ENCODE data around the gene MLLT10. TPM values are rescaled to one million over a fixed set of nuclear protein-coding genes. Genes with fewer than 3 reads are reported as not detected.

MLLT10 gene
- total RNA-seq, 2 donors from 2014 or later = 55.8 to 62.9 TPM

- Histone ChIP-seq H3K36me3 (ENCODE audit: control insufficient read depth, insufficient read depth, low read length) (peaks cover 15% of the 10 kb centered on the region), H3K9me3 (ENCODE audit: control insufficient read depth, low read length) (no peaks in the 10 kb centered on the region), H3K4me3 (ENCODE audit: low read length) (no peak overlapping the region), H3K27ac (ENCODE audit: low read depth, low read length) (no peak overlapping the region), H3K4me1 (ENCODE audit: control insufficient read depth, insufficient read depth, low read length) (peaks cover 19% of the 10 kb centered on the region), H3K9ac (ENCODE audit: extremely low read depth, low read length, poor library complexity, severe bottlenecking) (no peak overlapping the region), H3K27me3 (ENCODE audit: control insufficient read depth, insufficient read depth, low read length, poor library complexity, severe bottlenecking) (peaks cover 22% of the 10 kb centered on the region)
- H3K27me3 Mint-ChIP-seq (ENCODE audit: insufficient read depth) = peaks cover 43% of the 10 kb centered on the region
- peak; percentile 52 for DNase-seq
- no peak overlapping the region for H3K4me3 Mint-ChIP-seq
- peaks cover 53% of the 10 kb centered on the region for H3K4me1 Mint-ChIP-seq
- peaks cover 12% of the 10 kb centered on the region for H3K36me3 Mint-ChIP-seq (ENCODE audit: low read depth)
- WGBS, 2 experiments (ENCODE audit: insufficient coverage in 1 of 2, insufficient read length in 1 of 2) = 89 to 96% methylated on average over 6 to 10 of the region's 10 CpGs
- H3K27ac Mint-ChIP-seq = no peak overlapping the region
- H3K9me3 Mint-ChIP-seq = no peaks in the 10 kb centered on the region
- TF ChIP-seq CTCF (conservative IDR thresholded peaks at IDR 0.05) = no peak
Measured at GRCh38 chr10:21754410-21755011, 220.5 kb downstream of the MLLT10 start.

DNA sequence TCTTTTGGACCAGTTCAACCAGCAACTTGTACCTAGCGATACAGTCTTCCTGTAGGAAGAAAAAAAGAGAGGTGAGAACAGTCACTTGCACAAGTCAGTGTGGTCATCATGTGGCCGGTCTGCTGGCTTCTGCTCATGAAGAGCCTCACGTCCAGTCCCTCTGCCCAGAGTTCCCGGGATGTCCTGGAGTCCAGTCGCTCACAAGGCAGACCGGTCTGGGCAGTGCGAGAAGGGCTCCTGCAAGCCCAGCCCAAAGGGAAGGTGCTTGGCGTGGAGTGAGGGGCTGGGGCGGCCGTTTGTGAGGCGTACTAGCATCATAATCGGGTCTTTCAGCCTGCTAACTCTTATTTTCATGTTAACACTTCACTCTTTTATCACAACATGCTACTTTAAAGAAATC, 222.7 kb downstream of the MLLT10 start:
- WGBS, 2 experiments (ENCODE audit: insufficient coverage in 1 of 2, insufficient read length in 1 of 2) = 91 to 96% methylated on average over 8 to 12 of the region's 12 CpGs
- Histone ChIP-seq H3K27me3 (ENCODE audit: control insufficient read depth, insufficient read depth, low read length, poor library complexity, severe bottlenecking) (peaks cover 22% of the 10 kb centered on the region), H3K4me1 (ENCODE audit: control insufficient read depth, insufficient read depth, low read length) (peaks cover 17% of the 10 kb centered on the region), H3K27ac (ENCODE audit: low read depth, low read length) (no peak overlapping the region), H3K9ac (ENCODE audit: extremely low read depth, low read length, poor library complexity, severe bottlenecking) (no peak overlapping the region), H3K36me3 (ENCODE audit: control insufficient read depth, insufficient read depth, low read length) (peaks cover 15% of the 10 kb centered on the region), H3K9me3 (ENCODE audit: control insufficient read depth, low read length) (no peaks in the 10 kb centered on the region), H3K4me3 (ENCODE audit: low read length) (no peak overlapping the region)
- Mint-ChIP-seq H3K36me3 (ENCODE audit: low read depth) (peaks cover 12% of the 10 kb centered on the region), H3K4me3 (no peak overlapping the region), H3K27ac (no peak overlapping the region), H3K27me3 (ENCODE audit: insufficient read depth) (peaks cover 33% of the 10 kb centered on the region), H3K9me3 (no peaks in the 10 kb centered on the region), H3K4me1 (peaks cover 33% of the 10 kb centered on the region)
- DNase-seq = no peak
- TF ChIP-seq CTCF (conservative IDR thresholded peaks at IDR 0.05) = no peak

- H3K27ac Mint-ChIP-seq = no peak overlapping the region
- peaks cover 27% of the 10 kb centered on the region for H3K4me1 Mint-ChIP-seq
- no peaks in the 10 kb centered on the region for H3K9me3 Mint-ChIP-seq
Measured at GRCh38 chr10:21757185-21757901, 223.3 kb downstream of the MLLT10 start.

More at GRCh38 chr10:21757185-21757901, 223.3 kb downstream of the MLLT10 start:
- peak; percentile 72 for DNase-seq
- Histone ChIP-seq H3K9ac (ENCODE audit: extremely low read depth, low read length, poor library complexity, severe bottlenecking) (no peak overlapping the region), H3K36me3 (ENCODE audit: control insufficient read depth, insufficient read depth, low read length) (peaks cover 15% of the 10 kb centered on the region), H3K27me3 (ENCODE audit: control insufficient read depth, insufficient read depth, low read length, poor library complexity, severe bottlenecking) (peaks cover 22% of the 10 kb centered on the region), H3K9me3 (ENCODE audit: control insufficient read depth, low read length) (no peaks in the 10 kb centered on the region), H3K4me3 (ENCODE audit: low read length) (no peak overlapping the region), H3K4me1 (ENCODE audit: control insufficient read depth, insufficient read depth, low read length) (peaks cover 17% of the 10 kb centered on the region), H3K27ac (ENCODE audit: low read depth, low read length) (no peak overlapping the region)
- peaks cover 31% of the 10 kb centered on the region for H3K27me3 Mint-ChIP-seq (ENCODE audit: insufficient read depth)
- no peak for TF ChIP-seq CTCF (conservative IDR thresholded peaks at IDR 0.05)
- 70 to 77% methylated on average over 5 to 8 of the region's 8 CpGs for WGBS, 2 experiments (ENCODE audit: insufficient coverage in 1 of 2, insufficient read length in 1 of 2)
- peaks cover 12% of the 10 kb centered on the region for H3K36me3 Mint-ChIP-seq (ENCODE audit: low read depth)
- no peak overlapping the region for H3K4me3 Mint-ChIP-seq
